ENCODE results near the gene ARHGAP25.

DNA sequence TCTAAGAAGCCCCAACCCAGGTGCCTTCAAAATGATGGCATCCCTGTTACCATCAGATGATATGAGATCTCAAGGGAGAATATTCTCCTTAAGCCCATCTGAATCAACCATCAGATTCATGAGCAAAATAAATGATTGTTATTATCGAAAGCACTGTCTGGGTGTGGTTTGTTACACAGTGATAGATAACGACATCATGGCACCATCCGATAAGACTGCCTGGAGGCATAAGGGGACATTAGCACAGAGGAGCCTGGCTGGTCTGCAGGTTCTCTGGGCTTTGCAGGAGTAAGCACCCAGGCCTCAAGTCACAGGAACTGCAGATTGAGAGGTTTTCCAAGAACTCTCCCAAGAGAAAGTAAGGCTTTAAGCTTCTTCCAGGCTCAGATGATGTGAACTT is 120.9 kb downstream of the ARHGAP25 start:
- no peak for TF ChIP-seq EZH2phosphoT487 (conservative IDR thresholded peaks at IDR 0.05; ENCODE audit: low read length)
- TF ChIP-seq CTCF (IDR thresholded peaks at IDR 0.05; ENCODE audit: insufficient read depth, low read length, poor library complexity, severe bottlenecking): no peak

Data from SU-DHL-6 (cell line).